Erythroblast (primary cell): ENCODE results near the gene MT1X.
A peak's percentile ranks its signal among the peaks of the same experiment; 100 is the strongest.
"Not testable (repeated sequence)": the region's sequence is repeated elsewhere in the genome, so short reads cannot be mapped to it uniquely, and the experiment has no call there.

Experiments
- DNase-seq, 2 experiments: peaks; one replicate each; lab custom pipeline; 2025; lab: John Stamatoyannopoulos, UW
- GATA1 ChIP-seq: IDR thresholded peaks from 2 replicates; pipeline ENCODE4 v1.6.1; 2011; ENCODE audit warnings: low read depth, mild to moderate bottlenecking, control low read depth, low read length, moderate library complexity
- POLR2A ChIP-seq: IDR thresholded peaks from 2 replicates; pipeline ENCODE4 v1.6.1; 2011; ENCODE audit warnings: mild to moderate bottlenecking, low read length

Gene MT1X

DNA sequence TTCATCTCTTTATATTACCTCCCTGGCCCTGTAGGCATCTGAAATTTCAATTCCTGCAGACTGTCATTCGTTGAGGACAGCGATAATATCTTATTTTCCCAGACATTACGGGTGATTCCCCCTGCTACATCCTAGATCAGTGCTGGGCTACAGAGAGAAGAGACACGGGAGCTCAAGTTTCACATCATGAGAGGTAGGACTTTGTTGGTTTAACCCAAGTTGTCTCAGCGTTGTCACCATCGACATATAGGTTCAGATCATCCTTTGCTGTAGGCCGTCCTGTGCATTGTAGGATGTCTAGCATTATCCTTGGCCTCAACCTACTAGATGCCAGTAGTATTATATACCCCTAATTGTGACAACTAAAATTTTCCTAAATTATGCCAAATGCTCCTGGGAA lies 19.3 kb downstream of the MT1X start:
- no peak for DNase-seq
- TF ChIP-seq GATA1, result no peak
- no peak for TF ChIP-seq POLR2A

DNA sequence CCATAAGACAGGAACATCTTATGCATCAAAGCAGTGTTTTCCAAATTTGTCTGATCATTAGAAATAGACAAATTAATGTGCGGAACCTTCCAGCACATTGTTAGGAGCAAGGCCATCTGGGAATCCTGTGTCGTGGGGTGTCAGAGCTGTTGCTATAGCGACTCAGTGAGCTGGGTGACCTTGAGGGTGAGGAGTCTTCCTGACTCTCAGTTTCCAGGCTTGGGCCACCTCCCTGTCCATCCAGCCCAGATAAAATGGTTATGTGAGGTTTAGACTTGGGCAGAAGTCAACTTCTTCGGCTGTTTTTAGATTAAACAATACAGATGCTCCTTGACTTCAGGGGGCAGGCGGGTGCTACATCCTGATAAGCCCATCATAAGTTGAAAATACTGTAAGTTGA lies 20.6 kb downstream of the MT1X start:
- TF ChIP-seq GATA1 (no peak), POLR2A (no peak)
- peak in 1 of 2 experiments; percentile 21 for DNase-seq

DNA sequence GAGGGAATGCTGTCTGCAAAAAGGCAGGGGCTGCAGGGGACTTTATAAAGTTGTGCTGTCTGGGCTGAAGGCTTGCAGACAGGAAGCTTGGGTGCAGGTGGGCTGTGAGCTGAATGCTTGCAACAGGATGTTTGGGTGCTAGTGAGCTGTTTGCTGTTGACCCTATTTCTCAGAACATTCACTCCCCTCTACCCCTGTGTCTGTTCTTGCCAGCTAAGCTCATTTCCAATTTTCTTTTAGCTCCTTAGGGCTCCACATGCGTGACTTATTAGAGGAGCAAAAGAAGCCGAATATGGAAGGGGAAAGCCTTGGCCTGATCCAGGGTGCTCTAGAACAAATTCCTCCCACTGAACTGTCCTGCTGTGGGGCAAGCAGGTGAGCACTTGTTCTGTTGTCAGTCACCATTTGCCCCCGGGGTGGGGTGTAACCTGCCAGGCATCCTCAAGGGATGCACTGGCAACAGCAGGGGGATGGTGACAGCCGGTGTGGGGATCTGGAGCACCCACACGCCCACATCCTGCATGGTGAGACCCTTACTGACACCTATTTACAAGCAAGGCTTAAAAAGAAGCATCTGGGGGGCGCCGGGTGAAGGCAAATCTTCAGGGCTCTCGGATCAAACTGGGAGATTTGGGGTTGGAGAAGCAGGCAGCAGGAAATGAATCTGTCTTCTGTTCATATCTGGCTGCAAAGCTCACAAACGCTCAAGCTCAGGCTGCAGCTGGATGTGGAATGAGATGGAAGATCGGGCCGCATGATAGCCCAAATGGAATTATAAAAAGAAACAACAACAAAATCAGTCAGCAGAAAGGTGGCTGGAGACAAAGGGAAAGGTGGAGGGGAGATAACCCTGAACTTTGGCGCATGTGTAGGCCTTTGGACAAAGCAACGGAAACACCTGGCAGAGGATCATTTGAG lies 26.5 kb downstream of the MT1X start:
- TF ChIP-seq POLR2A (no peak), GATA1 (no peak)
- no peak for DNase-seq

DNA sequence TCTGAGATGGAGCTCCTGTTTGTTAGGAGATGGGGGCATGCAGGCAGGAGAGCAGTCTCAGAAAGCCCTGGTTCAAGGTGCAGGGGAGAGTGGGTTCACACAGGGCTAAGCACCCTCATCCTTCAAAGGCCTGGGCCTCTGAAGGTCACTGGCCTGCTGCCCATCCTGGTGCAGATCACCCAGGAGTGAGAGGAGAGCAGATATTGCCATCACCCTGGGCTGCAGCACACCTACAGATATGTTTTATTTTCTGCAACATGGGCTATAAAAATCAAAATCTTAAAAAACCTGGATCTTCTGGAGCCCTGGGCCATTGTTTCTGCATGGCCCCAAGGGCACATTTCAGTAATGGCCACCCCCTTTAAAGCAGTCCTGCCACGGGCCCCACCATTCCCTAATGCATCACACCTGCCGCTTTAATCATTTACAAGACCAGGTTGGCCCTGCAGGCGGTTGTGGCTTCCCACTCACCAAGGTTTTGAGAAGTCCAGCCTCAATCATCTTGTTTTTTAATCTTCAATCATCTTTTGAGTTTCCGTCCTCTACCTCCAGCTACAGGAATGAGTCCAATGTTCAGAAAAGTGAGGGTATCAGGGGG lies 27.3 kb downstream of the MT1X start:
- no peak for DNase-seq
- TF ChIP-seq POLR2A (no peak), GATA1 (no peak)

DNA sequence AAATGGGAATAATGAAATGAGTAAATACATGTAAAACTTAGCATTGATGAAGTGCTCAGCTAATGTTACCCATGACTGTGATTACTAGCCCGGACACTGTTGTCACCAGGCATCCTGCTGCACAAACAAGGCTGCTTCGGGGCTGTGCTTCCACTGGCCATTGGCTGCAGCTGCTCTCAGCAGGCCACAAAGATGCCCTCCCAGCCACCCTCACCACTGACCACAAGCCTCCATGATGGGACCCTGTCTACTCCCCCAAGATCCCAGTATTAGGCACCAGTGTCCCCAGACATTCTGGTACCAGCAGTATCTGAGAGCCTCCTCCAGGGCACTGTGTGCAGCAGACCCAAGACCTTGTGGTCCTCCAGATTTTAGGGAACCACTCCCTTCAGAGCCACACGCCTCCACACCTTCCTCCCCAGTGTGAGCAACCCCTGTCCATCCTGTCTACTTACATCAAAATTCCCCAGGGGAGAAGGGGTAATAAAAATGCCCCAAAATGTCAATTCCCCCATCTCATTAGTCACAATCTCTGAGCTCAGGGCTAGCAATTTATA lies 28.0 kb downstream of the MT1X start:
- DNase-seq, result no peak
- TF ChIP-seq POLR2A (no peak), GATA1 (no peak)

DNA sequence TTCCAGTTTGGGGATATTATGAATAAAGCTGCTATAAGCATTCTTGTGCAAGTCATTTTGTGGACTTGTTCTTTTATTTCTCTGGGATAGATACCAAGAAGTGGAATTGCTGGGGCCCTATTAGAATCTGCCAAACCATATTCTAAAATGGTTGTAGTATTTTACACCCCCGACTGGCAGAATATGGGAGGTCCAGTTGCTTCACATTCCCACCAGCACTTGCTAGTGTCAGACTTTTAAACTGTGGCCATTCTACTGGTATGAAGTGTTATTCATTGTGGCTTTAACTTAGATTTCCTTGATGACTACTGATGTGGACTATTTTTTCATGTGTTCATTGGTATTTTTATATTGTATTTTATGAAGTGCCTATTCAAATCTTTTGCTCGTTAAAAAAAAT lies 29.6 kb downstream of the MT1X start:
- DNase-seq, result no peak
- TF ChIP-seq GATA1 (no peak), POLR2A (no peak)

DNA sequence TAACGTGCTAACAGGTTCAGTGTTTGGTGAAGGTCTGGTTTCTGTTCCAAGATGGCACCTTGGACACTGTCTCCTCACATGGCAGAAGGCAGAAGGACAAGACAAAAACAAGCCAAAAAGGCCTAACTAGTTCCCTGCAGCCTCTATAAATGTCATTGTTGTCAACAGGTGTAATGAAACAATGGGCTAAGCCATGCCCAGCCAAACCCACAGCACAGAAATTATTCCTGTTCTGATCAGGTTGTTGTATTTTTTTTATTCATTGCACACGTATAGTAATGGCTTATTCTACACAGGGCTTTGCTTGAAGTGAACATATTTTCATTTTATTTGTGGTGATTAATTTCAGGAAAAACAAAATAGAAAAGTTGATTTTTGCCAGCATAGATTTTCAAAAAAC lies 31.5 kb downstream of the MT1X start:
- DNase-seq, result no peak

DNA sequence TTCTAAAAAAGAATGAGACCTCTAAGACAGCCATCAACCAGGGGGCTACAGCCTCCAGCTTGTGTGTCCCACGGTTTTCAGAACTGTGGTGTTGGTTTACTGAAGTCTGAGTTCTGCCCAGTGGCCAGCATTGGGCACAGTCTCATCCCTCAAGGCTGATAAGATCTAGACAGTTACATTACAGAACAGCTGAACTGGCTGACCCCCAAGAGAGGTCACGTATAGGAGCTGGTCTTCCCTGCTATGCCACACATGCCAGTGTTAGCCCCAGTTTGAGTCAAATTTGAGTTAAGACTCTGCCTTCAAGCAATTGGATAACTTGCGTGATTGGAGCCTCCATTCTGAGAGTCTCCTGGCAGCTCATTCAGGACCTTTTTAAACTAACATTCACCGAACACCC lies 32.9 kb downstream of the MT1X start:
- DNase-seq, result peak; percentile 34 to 49
- TF ChIP-seq POLR2A (no peak), GATA1 (no peak)

More for the DNA sequence above, 31.5 kb downstream of the MT1X start:
- TF ChIP-seq POLR2A (no peak), GATA1 (no peak)

DNA sequence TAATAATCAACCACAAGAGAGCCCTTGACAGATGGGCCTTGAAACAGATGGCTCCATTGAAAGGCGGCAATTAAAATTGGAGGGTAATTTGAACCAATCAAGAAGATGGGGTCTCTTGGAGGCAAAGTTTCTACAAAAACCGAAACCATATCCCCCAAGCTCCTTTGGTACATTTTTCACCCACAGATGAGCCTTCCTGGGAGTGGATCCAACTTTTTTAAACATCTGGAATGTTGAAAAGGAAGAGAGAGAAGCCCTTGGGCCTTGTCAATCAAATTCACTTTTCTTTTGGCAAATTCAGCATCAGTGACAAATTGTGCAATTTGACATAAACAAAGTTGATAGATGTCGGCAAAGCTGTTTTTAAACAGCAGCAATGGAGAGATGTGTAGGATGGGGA lies 34.5 kb downstream of the MT1X start:
- TF ChIP-seq GATA1 (no peak), POLR2A (no peak)

DNA sequence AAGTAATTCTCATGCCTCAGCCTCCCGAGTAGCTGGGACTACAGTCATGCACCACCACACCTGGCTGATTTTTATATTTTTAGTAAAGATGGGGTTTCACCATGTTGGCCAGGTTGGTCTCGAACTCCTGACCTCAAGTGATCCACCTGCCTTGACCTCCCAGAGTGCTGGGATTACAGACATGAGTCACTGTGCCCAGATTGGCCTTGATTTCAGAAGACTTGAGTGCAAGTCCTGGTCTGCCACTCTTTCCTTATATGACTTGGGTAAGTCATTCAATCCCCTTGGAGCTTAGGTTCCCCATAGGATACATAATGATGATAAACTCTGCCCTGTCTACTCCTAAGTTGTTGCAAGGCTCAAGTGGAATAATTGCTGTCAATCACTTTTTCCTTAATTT lies 35.3 kb downstream of the MT1X start:
- DNase-seq, result not testable (repeated sequence)

More for the DNA sequence above, 34.5 kb downstream of the MT1X start:
- no peak for DNase-seq

DNA sequence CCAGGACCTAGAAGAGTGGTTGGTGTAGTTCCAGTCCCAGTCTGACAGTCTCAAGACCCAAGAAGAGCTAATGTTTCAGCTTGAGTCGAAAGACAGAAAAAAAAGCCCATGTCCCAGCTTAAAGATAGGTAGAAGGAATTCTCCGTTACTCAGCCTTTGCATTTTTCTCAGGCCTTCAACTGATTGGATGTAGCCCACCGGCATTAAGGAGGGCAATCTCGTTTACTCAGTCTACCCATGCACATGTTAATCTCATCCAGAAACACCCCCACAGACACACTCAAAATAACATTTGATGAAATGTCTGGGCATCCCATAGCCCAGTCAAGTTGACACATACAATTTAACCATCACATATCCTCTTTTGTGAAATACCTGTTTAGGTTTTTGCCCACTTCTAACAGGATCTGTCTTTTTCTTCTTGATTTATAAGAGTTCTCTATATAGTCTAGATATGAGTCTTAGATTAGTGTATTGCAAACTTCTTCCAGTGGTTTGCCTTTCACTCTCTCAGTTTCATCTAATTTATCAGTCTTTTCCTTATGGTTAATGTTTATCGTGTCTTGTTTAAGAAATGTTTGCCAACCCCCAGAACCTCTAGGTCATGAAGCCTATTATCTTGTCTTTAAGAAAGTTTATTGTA lies 40.1 kb downstream of the MT1X start:
- no peak for DNase-seq
- no peak for TF ChIP-seq GATA1
- no peak for TF ChIP-seq POLR2A

DNA sequence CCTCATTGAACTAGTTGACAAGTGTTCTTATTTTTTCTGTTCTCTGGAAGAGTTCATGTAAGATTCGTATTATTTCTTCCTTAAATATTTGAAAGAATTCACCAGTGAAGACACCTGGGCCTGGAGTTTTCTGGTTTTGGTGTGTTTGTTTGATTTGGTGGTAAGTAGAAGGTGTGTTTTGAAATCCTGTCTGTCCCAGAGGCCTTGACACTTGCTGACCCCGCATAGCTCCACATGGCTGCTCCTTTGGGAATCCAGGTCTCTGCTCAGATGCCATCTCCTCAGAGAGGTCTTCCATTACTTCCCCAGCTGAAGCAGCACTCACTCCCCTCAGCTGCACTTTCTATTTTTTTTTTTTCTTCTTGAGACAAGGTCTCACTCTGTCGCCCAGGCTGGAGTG lies 41.9 kb downstream of the MT1X start:
- DNase-seq, result no peak
- TF ChIP-seq POLR2A (no peak), GATA1 (no peak)

DNA sequence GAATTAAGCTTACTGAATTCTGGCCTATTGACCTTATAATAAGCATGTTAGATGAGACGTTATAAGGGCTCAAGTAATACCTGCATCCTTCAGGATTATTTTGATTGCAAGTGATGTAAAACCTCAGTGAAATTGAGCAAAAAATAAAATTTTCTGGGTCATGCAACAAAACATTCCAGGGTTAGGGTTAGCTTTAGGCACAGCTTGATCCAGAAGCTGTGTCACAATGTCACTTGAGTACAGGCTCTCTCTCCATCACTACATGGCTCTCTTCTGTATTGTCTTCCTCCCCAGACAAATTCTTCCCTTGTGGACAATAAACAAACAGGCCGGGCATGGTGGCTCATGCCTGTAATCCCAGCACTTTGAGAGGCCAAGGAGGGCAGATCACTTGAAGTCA lies 44.0 kb downstream of the MT1X start:
- TF ChIP-seq GATA1 (no peak), POLR2A (no peak)
- no peak for DNase-seq

DNA sequence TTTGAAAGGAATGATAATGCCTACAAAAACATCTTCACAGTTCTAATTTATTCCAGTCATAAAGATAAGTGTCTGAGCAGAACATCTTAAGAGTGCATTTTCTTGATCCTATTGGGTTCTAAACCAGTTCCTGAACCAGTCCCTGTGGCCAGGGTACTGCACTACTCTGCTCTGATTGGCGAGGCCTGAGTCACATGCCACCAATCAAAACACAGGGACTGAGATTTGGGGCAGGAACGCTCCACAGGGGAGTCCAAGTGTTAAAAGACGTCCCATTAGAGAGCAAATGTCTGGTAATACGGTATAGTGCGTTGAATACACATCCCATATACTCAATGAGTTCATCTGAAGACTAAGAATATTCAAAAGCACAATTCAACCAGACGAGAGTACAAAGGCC lies 44.7 kb downstream of the MT1X start:
- no peak for DNase-seq

DNA sequence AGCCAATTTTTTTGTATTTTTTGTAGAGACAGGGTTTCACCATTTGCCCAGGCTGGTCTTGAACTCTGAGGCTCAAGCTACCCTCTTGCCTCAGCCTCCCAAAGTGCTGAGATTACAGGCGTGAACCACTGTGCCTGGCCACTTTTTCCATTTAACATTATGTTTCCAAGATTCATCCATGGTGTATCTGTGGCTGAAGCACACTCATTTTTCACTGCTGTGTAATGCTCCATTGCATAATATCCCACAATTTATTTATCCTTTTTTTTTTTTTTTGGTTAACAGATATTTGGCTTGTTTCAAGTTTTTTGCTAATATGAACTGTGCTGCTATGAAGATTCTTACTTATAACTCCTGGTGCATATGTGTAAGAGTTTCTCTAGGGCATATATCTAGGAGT lies 45.8 kb downstream of the MT1X start:
- no peak for DNase-seq
- TF ChIP-seq POLR2A, result no peak
- TF ChIP-seq GATA1, result no peak

More for the DNA sequence above, 44.7 kb downstream of the MT1X start:
- TF ChIP-seq GATA1 (no peak), POLR2A (no peak)
